Liver (tissue), 9 donors: ENCODE data around the gene ERBB2. TPM values are rescaled to one million over a fixed set of nuclear protein-coding genes. Genes with fewer than 3 reads are reported as not detected.
A peak's percentile ranks its signal among the peaks of the same experiment; 100 is the strongest.

Source experiments
- DNase-seq: peaks from one replicate; pipeline ENCODE4 v3.0.0-alpha.2; 2017; ENCODE audit warnings: low spot score
- H3K27ac ChIP-seq, 2 donors: one replicate each; pipeline ENCODE4 v1.7.0; 2013; ENCODE audit warnings: inconsistent platforms in 2 of 2, low read length in 2 of 2, control low read depth in 1 of 2, low read depth in 1 of 2, mild to moderate bottlenecking in 1 of 2
- H3K27me3 ChIP-seq, 4 donors: one replicate each; pipeline versions ENCODE4 v1.6.1 to v1.7.0; 2013; ENCODE audit warnings: low read length in 3 of 4, inconsistent platforms in 1 of 4, mild to moderate bottlenecking in 1 of 4, moderate library complexity in 1 of 4; ENCODE audit not compliant: control insufficient read depth in 4 of 4, insufficient read depth in 4 of 4
- H3K36me3 ChIP-seq, 4 donors: one replicate each; pipeline versions ENCODE4 v1.6.1 to v1.7.0; 2013; ENCODE audit warnings: low read length in 3 of 4, mild to moderate bottlenecking in 3 of 4, low read depth in 1 of 4, moderate library complexity in 1 of 4; ENCODE audit not compliant: control insufficient read depth in 4 of 4, insufficient read depth in 3 of 4
- H3K4me1 ChIP-seq, 4 donors: one replicate each; pipeline versions ENCODE4 v1.6.1 to v1.7.0; 2013; ENCODE audit warnings: low read length in 3 of 4, mild to moderate bottlenecking in 3 of 4, moderate library complexity in 1 of 4; ENCODE audit not compliant: control insufficient read depth in 4 of 4, insufficient read depth in 4 of 4
- H3K4me3 ChIP-seq, 3 donors: one replicate each; pipeline versions ENCODE4 v1.6.1 to v1.7.0; 2013; ENCODE audit warnings: low read length in 3 of 3, control low read depth in 1 of 3, low read depth in 1 of 3, mild to moderate bottlenecking in 1 of 3
- H3K9ac ChIP-seq, 2 donors: one replicate each; pipeline ENCODE4 v1.7.0; 2013; ENCODE audit warnings: low read length in 2 of 2, mild to moderate bottlenecking in 2 of 2, moderate library complexity in 2 of 2, control low read depth in 1 of 2, low read depth in 1 of 2
- H3K9me3 ChIP-seq, 4 donors: one replicate each; pipeline versions ENCODE4 v1.6.1 to v1.7.0; 2013; ENCODE audit warnings: low read length in 3 of 4; ENCODE audit not compliant: control insufficient read depth in 4 of 4
- CTCF ChIP-seq: fragments of 150-350 bp; IDR thresholded peaks from 2 replicates; pipeline ENCODE4 v1.5.1; 2017; ENCODE audit warnings: improper control_type of control experiment, low read depth, low read length; ENCODE audit not compliant: missing input control
- EGR1 ChIP-seq, 2 donors: IDR thresholded peaks; 2 replicates each; pipeline ENCODE4 v1.6.1; 2016 to 2018; ENCODE audit warnings: antibody characterized with exemption in 2 of 2, low read depth in 2 of 2
- FOXA1 ChIP-seq: IDR thresholded peaks from 2 replicates; pipeline ENCODE4 v1.6.1; 2016; ENCODE audit warnings: antibody characterized with exemption
- FOXA2 ChIP-seq: IDR thresholded peaks from 2 replicates; pipeline ENCODE4 v1.6.1; 2016; ENCODE audit warnings: antibody characterized with exemption
- GABPA ChIP-seq, 2 donors: IDR thresholded peaks in 1 of 2; conservative IDR thresholded peaks in 1 of 2; 2 replicates each; pipeline ENCODE4 v1.6.1; 2016; ENCODE audit warnings: antibody characterized with exemption in 2 of 2, mild to moderate bottlenecking in 1 of 2, moderate library complexity in 1 of 2
- JUND ChIP-seq, 2 donors: IDR thresholded peaks; 2 replicates each; pipeline ENCODE4 v1.6.1; 2016; ENCODE audit warnings: antibody characterized with exemption in 2 of 2
- MAX ChIP-seq: IDR thresholded peaks from 2 replicates; pipeline ENCODE4 v1.6.1; 2016; ENCODE audit warnings: antibody characterized with exemption
- NR2F2 ChIP-seq: IDR thresholded peaks from 2 replicates; pipeline ENCODE4 v1.6.1; 2016; ENCODE audit warnings: antibody characterized with exemption
- RAD21 ChIP-seq, 2 donors: IDR thresholded peaks; 2 replicates each; pipeline ENCODE4 v1.6.1; 2016; ENCODE audit warnings: antibody characterized with exemption in 2 of 2, mild to moderate bottlenecking in 2 of 2
- REST ChIP-seq: IDR thresholded peaks from 2 replicates; pipeline ENCODE4 v1.6.1; 2016; ENCODE audit warnings: antibody characterized with exemption, mild to moderate bottlenecking
- RXRA ChIP-seq, 2 donors: IDR thresholded peaks; 2 replicates each; pipeline ENCODE4 v1.6.1; 2017 to 2018; ENCODE audit warnings: antibody characterized with exemption in 2 of 2, mild to moderate bottlenecking in 1 of 2
- SP1 ChIP-seq: IDR thresholded peaks from 2 replicates; pipeline ENCODE4 v1.6.1; 2018; ENCODE audit warnings: antibody characterized with exemption, mild to moderate bottlenecking
- TAF1 ChIP-seq: conservative IDR thresholded peaks from 2 replicates; pipeline ENCODE4 v1.6.1; 2016; ENCODE audit warnings: antibody characterized with exemption, mild to moderate bottlenecking
- YY1 ChIP-seq: IDR thresholded peaks from 2 replicates; pipeline ENCODE4 v1.6.1; 2016; ENCODE audit warnings: antibody characterized with exemption, mild to moderate bottlenecking
- ZBTB33 ChIP-seq: IDR thresholded peaks from 2 replicates; pipeline ENCODE4 v1.6.1; 2016; ENCODE audit warnings: antibody characterized with exemption
- WGBS: extraction: QIAGEN DNeasy Blood & Tissue Kit; methylation state at CpG from one replicate; pipeline ENCODE4 v1.1.7; 2013; 5-methylcytosine and 5-hydroxymethylcytosine counted together
- polyA plus RNA-seq, 2 donors: library from polyadenylated mRNA; stranded (reverse) in 1 of 2; unstranded in 1 of 2; fragments of 200-250 nt in 1 of 2; fragments of >200 nt in 1 of 2; fragmentation: Nextera tagmentation in 1 of 2; extraction: Ambion mirVana in 1 of 2; gene quantifications; one replicate each; pipeline versions ENCODE4 v1.2.1 to v1.2.3, GENCODE V29; 2013 to 2015
- total RNA-seq, 2 donors: library from RNA; depleted of rRNA; stranded (reverse); fragments of >200 nt; gene quantifications; one replicate each; pipeline ENCODE4 v1.2.3, GENCODE V29; 2014
- donor health status: healthy.
- donor health status: healthy.
- donor health status: healthy.
- donor health status: healthy.
- donor health status: healthy.

The ERBB2 gene
- total and polyA plus RNA-seq, 4 donors: 4.7 to 28.8 (median 15.7) TPM

GRCh38 chr17:39727556-39727955 lies 27.7 kb downstream of the ERBB2 start:
- no peak overlapping the region for H3K4me3 ChIP-seq
- 80% methylated on average over 10 of the region's 10 CpGs for WGBS
- peaks cover 5 to 38% (median 10%) of the 10 kb centered on the region in 4 donors for H3K36me3 ChIP-seq
- H3K9ac ChIP-seq: no peak overlapping the region
- peaks cover 5 to 20% (median 12%) of the 10 kb centered on the region in 4 donors for H3K4me1 ChIP-seq
- DNase-seq: no peak
- H3K27ac ChIP-seq: no peak overlapping the region
- H3K27me3 ChIP-seq: no peaks in the 10 kb centered on the region
- no peak for TF ChIP-seq RAD21 (IDR thresholded peaks at IDR 0.05)
- no peak for TF ChIP-seq NR2F2
- no peak for TF ChIP-seq FOXA1
- no peak for TF ChIP-seq SP1
- TF ChIP-seq FOXA2: no peak
- no peak for TF ChIP-seq EGR1 (IDR thresholded peaks at IDR 0.05; ENCODE audit: low read depth in 2 of 2)
- TF ChIP-seq REST: no peak
- TF ChIP-seq MAX: no peak
- TF ChIP-seq YY1: no peak
- no peak for TF ChIP-seq CTCF
- TF ChIP-seq JUND (IDR thresholded peaks at IDR 0.05): no peak
- no peak for TF ChIP-seq TAF1
- H3K9me3 ChIP-seq: no peaks in the 10 kb centered on the region

- H3K4me3 ChIP-seq: peak overlapping the region in 2 of 3 donors; percentile 80 to 95
- H3K27ac ChIP-seq: peak overlapping the region in 1 of 2 donors; percentile 85
- H3K9ac ChIP-seq: no peak overlapping the region
- H3K9me3 ChIP-seq: no peaks in the 10 kb centered on the region
- H3K27me3 ChIP-seq: no peaks in the 10 kb centered on the region
- H3K36me3 ChIP-seq: peaks cover 5 to 35% (median 8%) of the 10 kb centered on the region in 4 donors
- peaks cover 5 to 20% (median 12%) of the 10 kb centered on the region in 4 donors for H3K4me1 ChIP-seq
- no peak for DNase-seq
- 77% methylated on average over 6 of the region's 6 CpGs for WGBS
- no peak for TF ChIP-seq TAF1
- no peak for TF ChIP-seq ZBTB33
- no peak for TF ChIP-seq RXRA (IDR thresholded peaks at IDR 0.05)
- TF ChIP-seq YY1: no peak
- no peak for TF ChIP-seq GABPA (IDR thresholded peaks at IDR 0.05 in 1 of 2, conservative IDR thresholded peaks at IDR 0.05 in 1 of 2)
- no peak for TF ChIP-seq JUND (IDR thresholded peaks at IDR 0.05)
- no peak for TF ChIP-seq REST
- TF ChIP-seq MAX: no peak
- TF ChIP-seq SP1: no peak
These were observed 29.5 kb downstream of the ERBB2 start for GRCh38 chr17:39729280-39729851.
